Activated CD8-positive, alpha-beta memory T cell treated with anti-CD3 and anti-CD28 coated beads for 36 hours (primary cell): Measurements from ENCODE around the gene OPRM1. TPM values are rescaled to one million over a fixed set of nuclear protein-coding genes. Genes with fewer than 3 reads are reported as not detected.

ENCODE experiments used
- CTCF ChIA-PET: fragments of 350-600 bp; sonication (Branson Sonifier 250); formaldehyde crosslinking; loops from one replicate; lab custom pipeline; 2021; ENCODE audit warnings: antibody characterized with exemption; lab: Charles Lee
- POLR2A ChIA-PET: fragments of 350-600 bp; sonication (Branson Sonifier 250); formaldehyde crosslinking; loops from one replicate; lab custom pipeline; 2021; ENCODE audit warnings: antibody characterized with exemption; lab: Charles Lee
- total RNA-seq, 2 experiments: library from RNA; stranded (reverse); gene quantifications; one replicate each; pipeline ENCODE4 v1.2.3, GENCODE V29; 2021

OPRM1 gene
- not detected for total RNA-seq

DNA sequence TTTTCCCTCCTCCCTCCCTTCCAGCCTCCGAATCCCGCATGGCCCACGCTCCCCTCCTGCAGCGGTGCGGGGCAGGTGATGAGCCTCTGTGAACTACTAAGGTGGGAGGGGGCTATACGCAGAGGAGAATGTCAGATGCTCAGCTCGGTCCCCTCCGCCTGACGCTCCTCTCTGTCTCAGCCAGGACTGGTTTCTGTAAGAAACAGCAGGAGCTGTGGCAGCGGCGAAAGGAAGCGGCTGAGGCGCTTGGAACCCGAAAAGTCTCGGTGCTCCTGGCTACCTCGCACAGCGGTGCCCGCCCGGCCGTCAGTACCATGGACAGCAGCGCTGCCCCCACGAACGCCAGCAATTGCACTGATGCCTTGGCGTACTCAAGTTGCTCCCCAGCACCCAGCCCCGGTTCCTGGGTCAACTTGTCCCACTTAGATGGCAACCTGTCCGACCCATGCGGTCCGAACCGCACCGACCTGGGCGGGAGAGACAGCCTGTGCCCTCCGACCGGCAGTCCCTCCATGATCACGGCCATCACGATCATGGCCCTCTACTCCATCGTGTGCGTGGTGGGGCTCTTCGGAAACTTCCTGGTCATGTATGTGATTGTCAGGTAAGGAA, at the start of gene OPRM1:
TSS of gene OPRM1 (plus strand) at position 10 of the 612 bp plus-strand sequence. CDS start at position 315, 305 bp downstream.
- ChIA-PET CTCF (no interaction called here), POLR2A (no interaction called here)

DNA sequence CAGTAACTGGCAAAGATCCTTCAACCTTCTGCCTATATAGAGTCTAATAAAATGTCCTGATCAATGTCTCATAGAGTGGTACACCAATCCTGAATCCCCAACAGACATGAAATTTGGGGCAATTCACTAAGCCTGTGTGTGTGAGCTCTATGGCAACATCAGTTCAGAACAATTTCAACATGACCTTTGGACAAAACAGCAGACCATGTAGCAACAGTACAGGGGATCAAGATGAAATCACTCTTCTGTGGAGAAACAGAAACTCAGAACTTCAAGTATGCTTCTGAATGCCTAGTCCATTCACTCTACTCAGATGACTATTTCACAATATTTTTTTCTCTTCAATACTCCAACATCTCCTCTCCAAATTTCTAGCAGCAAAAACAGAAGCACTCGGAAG, 49.1 kb upstream of the OPRM1 start:
- CTCF ChIA-PET = no interaction called here

DNA sequence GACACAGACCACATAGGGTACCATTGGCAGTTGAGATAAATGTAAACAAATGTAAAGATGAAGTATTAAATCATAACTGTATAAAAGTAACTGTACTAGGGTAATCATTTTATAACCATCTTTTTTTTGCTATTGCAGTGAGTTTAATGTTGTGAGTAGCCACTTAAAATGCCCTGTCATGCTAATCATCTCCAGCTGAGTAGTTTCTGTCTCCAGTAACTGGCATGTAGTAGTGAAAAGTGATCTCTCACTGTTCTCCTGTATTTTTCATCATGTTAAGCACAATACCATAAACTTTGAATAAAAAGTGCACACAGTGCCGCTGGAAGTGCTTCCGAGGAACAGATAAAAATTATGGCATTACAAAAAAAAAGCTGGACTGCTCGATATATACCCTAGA, 45.0 kb upstream of the OPRM1 start:
- ChIA-PET POLR2A (no interaction called here), CTCF (no interaction called here)

More for the DNA sequence above, 49.1 kb upstream of the OPRM1 start:
- POLR2A ChIA-PET = no interaction called here

DNA sequence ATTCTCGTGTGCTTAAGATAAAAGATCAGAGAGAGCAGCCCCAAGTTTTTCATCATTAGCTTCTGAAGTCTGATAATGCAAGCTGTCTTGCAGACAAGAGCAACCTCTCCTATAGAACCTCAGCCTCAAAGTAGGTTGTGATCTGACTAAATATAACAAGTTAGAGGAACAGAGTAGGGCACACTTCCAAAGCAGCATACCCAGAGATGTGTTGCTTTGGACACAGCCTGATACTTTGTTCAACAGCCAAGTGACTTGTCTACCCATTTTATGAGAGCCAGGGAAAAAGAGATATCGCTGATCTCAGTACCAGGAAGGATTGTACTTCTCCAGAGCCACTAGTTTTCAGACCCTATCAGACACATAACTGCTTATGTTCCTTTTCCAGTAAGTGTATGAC, 44.2 kb upstream of the OPRM1 start:
- ChIA-PET CTCF (no interaction called here), POLR2A (no interaction called here)

DNA sequence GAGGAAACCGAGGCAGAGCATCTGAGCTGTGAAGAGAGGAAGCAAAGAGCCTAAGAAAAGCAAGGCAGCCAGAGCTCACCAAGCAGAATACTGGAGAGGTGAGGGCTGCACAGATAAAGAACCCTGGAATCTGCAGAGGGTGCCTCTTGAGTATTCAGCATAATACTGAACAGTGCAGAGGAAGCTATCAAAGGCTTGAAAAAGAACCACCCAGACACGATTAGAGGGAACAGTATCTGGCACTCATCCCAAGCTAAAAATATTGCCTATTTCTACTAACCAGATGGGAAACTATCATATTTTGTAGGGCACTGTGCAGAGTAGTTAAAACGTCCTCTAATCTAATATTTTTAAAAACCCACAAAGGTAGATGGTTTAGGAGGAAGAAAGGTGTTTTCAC, 41.8 kb upstream of the OPRM1 start:
- CTCF ChIA-PET = no interaction called here

DNA sequence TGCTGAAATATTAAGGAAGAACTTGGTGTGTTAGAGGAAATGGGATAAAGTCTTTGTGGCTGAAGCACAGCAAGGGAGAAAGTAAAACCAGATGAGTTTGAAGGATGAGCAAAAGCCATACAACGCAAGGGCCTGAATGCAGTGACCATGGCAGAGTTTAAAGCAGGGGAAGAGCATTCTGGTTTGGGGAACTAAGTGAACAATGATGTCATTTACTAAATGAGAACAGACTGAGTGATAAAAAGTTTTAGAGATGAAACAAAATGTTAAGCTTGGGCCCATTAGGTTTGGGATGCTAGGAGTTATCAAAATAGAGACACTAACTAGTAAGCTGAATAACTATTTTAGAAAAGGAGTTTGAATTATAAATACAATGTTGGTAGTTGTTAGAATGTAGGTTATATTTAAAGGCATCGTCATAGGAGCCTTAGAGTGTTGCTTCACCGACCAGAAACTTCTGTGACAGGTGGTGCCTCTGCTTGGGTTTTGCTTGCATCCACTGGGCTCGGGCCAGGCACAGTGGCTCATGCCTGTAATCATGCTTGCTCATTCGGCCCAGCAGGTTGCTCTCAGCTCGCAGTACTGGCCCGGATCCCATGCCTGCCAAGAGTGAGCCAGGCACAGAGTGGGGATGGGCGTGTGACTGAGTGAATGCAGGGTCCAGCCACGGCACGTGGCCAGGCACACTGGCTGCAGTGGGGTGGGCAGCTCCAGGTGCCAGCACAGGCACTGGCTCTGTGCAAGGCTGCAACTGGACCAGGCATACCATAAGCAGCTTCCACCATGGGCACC, 37.4 kb upstream of the OPRM1 start:
- POLR2A ChIA-PET = no interaction called here
- CTCF ChIA-PET = no interaction called here

More for the DNA sequence above, 41.8 kb upstream of the OPRM1 start:
- POLR2A ChIA-PET = no interaction called here

DNA sequence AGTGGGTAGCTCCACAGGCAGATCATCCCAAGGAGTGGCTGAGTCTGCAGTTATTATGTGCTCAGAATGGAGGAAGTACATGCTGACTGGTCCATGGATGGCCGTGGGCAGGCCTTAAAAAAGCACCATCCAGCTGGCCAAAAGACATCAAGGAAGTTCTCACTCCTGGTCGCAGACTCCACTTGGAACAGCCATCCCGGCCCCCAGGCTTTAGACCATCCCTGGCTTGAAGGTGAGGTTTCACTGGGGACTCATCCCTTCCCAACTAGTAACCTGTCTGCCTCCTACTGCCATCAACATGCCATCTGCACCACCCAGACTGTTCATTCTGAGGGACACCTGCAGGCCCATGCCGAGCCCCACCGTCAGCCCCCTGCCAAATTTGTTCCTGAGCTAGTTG, 36.1 kb upstream of the OPRM1 start:
- ChIA-PET CTCF (no interaction called here), POLR2A (no interaction called here)

DNA sequence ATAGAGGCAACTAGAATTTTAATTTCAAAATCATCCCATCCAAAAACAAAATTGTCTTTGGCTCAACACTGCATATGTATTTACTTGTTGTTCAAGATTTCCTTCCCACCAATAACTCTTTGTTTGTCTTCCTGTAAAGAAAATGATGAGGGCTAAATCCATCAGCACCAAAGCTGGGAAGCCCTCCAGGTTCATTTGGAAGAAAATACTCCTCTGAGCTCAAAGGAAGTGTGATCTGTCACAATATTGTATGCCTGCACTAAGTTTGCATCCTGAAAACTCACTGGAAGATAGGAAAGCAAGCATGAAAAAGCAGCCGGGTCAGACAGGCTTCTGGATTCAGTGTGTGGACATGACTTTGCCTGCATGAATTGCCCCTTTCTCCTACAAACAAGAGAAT, 28.7 kb upstream of the OPRM1 start:
- ChIA-PET CTCF (no interaction called here), POLR2A (no interaction called here)

DNA sequence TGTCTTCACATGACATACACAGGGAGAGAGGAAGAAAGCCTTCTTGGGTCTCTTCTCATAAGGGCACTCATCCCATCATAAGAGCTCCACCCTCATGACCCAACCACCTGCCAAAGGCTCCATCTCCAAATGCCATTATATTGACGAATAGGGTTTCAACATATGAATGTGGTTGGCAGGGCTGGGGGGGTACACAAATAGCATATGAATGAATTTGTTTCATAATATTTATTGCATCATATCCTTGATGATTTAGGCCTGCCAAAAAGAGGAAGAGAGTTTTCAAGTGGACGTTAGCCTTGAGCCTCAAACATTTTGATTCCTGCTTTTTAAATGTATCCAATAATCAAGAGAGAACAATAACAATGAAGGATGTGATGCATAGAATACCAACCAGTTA, 26.2 kb upstream of the OPRM1 start:
- ChIA-PET POLR2A (no interaction called here), CTCF (no interaction called here)

DNA sequence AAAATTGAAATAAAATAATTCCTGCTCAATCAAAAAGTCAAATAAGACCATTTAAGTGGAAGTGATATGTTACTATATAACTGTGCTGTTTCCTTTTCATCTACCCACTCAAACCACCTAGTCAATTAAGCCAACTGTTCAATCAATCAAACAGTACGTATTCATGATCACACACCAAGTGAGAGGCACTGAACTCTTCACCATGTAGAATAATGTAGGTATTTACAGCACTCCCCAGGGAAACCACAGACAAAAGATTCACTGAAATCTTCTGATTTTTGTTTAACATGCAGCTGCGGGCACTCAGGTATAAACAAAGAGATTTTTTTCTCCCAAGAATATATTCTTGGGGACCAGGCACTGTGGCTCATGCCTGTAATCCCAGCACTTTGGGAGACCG, 21.3 kb upstream of the OPRM1 start:
- ChIA-PET CTCF (no interaction called here), POLR2A (no interaction called here)

DNA sequence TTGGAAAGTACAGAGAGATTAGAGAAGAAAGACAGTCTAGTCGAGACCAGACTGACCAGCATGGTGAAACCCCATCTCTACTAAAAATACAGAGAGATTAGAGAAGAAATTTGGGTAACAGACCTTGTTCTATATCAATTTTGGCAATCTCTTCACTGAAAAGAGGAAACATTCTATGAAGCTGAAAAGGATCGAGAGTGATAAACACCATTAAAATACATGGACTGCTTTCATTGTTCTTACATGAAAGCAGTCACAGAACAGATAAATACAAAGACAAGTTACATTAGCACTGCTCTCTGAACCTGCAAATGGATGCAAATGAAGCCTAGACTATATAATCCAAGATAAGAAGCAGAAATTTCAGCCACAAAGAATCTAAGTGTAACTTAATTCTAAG, 8.4 kb upstream of the OPRM1 start:
- ChIA-PET POLR2A (no interaction called here), CTCF (no interaction called here)

DNA sequence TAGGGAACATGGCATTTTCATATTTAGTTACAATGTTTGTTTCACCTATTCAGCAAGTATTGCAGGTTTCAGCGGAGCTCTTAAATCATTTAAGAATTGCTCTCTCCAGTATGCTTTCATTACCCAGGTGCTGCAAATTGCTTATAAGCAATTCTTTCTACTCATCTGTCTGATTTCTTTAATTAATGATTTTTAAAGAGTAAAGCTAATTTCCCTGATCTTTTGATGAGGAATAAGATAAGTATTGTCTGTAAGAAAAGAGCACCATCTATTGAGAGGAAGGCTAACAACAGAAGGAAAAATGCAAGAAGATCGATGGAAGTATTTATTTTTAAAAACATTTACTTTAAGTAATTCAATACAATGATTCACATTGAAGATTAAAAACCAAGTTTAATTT, 2.0 kb downstream of the OPRM1 start:
- POLR2A ChIA-PET = no interaction called here
- CTCF ChIA-PET = no interaction called here

DNA sequence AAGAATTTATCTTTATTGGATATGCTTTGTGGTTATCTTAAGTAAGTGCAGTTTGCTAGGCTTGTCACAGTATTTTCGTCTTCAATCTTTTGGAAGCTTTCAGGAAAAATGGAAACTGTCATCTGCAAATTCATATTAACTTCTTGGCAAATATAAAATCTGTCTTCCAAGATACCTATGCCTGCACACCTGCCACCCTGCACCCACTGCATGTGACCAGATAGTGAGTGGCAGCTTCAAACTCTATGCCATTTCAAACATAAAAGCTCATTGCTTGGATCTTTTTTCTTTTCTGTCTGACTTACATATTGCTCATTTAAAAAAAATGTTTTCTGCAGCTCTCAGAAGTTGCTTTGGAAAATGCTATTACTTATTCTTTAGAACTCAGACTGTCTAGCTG, 14.1 kb downstream of the OPRM1 start:
- POLR2A ChIA-PET = no interaction called here
- CTCF ChIA-PET = no interaction called here

DNA sequence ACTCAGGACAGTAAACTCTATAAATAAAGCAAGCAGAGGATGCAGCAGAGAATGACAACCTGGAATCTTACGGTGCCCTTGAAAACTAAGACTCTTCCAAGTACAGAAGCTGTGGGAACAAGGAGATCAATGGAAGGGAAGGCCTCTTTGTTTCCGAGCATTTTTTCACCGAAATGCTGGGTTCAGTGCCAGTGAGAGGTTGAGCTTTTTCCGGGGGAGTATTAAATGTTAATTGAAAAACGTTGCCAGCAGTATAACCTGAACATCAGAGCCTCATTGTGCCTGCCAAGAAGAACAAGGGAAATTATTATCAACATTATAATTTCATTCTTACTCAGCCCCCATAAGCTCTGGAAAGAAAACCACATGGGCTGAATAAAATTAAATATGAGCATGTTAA, 17.5 kb downstream of the OPRM1 start:
- CTCF ChIA-PET = no interaction called here
- POLR2A ChIA-PET = no interaction called here

DNA sequence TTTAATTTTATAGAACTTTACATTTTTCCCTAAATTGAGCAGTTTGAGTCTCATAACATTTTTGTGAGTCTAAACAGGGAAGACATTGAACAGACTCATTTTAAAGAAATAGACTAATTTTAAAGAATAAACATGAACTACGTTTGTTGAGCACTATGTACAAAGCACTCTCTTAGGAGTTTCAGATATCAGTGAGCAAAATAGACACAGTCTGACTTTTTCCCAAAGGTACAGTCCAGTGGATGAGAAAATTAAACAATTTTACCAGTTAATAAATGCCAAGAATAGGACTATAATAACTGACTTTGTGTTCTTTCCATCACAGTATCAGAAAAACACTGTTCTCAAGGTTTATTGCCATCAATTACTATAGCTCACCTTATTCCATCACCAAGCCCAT, 18.1 kb downstream of the OPRM1 start:
- CTCF ChIA-PET = no interaction called here
- POLR2A ChIA-PET = no interaction called here

DNA sequence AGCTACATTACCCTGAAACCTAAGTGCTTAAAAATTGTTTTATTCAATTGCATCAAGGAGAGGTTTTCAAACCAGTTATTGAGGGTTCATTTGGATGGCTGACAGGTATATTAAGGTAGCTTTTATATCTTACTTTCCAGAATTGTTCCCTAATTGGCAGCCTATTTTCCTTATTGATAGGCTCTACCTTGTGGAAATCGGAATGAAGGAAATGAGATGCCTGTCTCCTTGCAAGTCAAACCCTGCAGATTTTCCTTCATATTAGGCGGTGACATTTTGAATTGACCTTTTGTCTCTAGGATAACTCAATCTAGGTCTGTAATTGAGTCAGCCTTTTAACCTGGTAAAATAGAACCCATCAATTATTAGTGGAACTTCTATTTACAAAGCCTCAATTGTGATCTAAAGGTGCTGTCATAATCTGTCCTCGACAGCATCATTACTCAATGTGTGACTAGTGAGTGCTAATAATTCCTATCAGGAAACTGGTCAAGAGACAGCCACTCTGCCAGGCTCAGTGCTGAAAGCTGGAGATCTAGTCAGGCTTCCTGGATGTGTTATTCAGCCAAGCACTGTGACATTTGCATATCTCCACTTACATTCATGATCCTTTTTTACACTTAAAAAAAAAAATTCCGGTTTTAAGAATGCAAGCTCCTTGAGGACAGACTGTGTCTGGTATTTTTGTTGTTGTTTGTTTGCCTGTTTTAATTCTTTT, 20.1 kb downstream of the OPRM1 start:
- POLR2A ChIA-PET = no interaction called here

DNA sequence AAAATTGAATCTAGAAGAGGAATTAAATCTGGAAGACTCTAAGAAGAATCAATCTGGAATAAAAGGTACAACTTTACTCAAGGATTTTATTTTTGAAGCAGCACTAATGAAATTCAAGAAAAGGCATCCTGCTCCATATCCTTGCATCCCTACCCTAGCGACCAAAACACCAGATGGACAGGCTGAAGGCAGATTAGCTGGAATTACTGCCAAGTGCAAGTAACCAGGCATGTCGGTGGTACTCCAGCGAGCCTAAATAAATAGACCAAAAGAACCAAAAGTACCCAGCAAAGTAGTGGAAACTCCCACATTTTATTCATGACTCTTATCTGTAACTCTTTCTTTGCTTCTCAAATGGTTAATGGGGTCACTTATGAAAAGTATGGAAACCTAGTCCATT, 21.0 kb downstream of the OPRM1 start:
- ChIA-PET CTCF (no interaction called here), POLR2A (no interaction called here)

More for the DNA sequence above, 20.1 kb downstream of the OPRM1 start:
- CTCF ChIA-PET = no interaction called here

DNA sequence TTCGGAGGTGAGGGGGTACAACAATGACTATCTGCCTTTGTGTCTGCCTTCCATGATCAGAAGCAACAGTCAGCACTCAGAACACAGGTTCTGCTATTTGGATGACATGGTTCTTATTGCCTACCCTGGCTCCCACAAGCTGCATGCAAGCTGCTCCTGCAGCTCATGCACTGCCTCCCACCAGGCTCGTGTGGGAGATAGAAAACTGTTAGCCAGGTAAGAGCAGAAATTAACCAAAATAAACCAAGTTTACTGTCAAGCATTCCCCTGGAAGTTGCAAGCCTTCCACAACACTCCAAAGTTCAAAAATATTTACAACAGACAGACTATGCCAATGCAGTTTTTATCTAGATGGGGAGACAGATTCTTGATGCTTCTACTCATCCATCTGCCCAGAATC, 31.0 kb downstream of the OPRM1 start:
- POLR2A ChIA-PET = no interaction called here
- CTCF ChIA-PET = no interaction called here

DNA sequence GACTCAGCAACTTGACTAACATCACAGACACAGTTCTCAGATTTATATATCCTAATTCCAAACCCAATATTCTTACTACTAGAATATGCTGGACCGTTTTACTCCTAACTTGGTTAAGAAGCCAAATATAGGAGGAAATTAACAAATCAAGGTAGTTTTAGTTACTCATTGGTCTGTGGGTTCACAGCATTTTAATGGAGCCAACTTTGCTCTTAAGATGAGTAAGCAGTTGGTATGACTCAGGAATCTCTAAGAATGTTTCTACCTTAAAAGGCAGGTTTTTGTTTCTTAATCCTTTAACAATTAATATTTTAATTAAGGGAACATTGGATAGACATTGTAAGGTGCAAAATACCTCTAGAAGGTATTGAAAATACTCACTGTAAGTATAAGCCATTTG, 31.6 kb downstream of the OPRM1 start:
- CTCF ChIA-PET = no interaction called here
- POLR2A ChIA-PET = no interaction called here

DNA sequence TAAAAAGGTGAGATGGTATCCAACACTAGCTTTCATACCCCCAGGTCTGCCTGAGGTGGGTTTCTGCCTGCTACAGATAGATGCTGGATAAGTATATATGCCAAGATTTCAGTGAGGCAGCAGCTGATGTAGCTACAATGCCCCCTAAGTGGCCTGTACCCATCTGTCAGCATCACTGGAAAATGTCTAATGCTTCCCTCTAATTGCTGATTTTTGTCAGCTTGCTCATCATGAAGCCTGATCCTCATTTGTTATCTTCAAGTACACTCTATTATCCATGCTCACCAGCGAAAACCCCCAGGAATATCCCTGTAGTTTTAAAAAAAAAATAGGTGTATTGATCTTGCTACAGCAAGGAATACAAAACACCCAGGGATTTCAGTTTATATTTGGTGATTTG, 32.2 kb downstream of the OPRM1 start:
- ChIA-PET CTCF (no interaction called here), POLR2A (no interaction called here)

DNA sequence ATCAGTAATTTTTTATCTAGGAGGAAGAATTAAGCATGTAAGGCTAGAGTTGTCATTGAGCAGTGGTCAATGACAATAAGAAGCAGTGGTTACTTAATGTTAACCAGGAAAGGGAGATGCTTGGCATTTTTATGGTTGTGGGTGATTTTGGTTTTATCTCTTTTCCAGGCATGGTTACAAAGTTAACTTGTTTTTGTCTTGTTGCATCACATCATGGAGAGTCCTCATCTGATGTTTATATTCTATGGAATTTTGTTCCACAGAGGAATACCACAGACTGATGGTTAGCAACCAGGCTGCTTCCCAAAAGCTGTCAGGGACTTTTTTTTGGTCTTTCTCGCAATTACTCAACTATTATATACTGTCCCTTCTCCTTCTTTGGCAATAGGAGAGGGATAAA, 32.7 kb downstream of the OPRM1 start:
- ChIA-PET POLR2A (no interaction called here), CTCF (no interaction called here)
